Testis (tissue), 2 donors: ENCODE results near the gene MB21D2.

Experiments
- POLR2A ChIP-seq: fragments of 450-650 bp; IDR thresholded peaks from one replicate; pipeline ENCODE4 v1.6.1; 2017; ENCODE audit warnings: antibody characterized with exemption, mild to moderate bottlenecking, moderate library complexity
- TF ChIP-seq, protein P1 (sequence below), 3 experiments: fragments of 450-650 bp in 2 of 3; fragments of 200-600 bp in 1 of 3; sonication (generic) in 1 of 3; IDR thresholded peaks; one replicate each; pipeline ENCODE4 v1.5.1; 2016 to 2019; ENCODE audit warnings: antibody characterized with exemption in 3 of 3, mild to moderate bottlenecking in 2 of 3, moderate library complexity in 1 of 3

DNA sequence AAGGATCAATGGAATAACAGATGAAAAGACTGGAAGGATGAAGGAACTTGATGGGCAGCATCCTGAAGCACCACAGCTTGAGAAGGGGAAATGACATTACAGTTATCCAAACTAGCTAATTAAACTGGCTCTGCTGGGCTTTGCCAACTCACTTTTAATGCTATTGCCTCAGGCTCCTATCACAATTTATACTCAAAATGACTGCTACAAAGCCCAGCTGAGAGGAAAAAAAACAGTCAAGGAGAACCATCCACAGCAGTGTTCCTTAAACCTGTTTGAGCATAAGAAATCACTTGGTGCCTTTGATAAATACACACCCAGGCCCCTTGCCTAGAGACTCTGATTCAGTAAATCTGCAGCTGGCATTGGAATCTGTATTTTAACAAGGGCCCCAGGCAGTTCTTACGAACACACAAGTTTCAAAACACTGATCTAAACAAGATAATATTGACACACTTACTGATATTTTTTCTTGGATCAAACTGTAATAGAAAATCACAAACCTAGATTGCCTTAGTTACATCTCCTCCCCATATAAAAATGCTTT lies 85.8 kb downstream of the MB21D2 start:
- TF ChIP-seq POLR2A, result no peak
- TF ChIP-seq, protein P1, sequence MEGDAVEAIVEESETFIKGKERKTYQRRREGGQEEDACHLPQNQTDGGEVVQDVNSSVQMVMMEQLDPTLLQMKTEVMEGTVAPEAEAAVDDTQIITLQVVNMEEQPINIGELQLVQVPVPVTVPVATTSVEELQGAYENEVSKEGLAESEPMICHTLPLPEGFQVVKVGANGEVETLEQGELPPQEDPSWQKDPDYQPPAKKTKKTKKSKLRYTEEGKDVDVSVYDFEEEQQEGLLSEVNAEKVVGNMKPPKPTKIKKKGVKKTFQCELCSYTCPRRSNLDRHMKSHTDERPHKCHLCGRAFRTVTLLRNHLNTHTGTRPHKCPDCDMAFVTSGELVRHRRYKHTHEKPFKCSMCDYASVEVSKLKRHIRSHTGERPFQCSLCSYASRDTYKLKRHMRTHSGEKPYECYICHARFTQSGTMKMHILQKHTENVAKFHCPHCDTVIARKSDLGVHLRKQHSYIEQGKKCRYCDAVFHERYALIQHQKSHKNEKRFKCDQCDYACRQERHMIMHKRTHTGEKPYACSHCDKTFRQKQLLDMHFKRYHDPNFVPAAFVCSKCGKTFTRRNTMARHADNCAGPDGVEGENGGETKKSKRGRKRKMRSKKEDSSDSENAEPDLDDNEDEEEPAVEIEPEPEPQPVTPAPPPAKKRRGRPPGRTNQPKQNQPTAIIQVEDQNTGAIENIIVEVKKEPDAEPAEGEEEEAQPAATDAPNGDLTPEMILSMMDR (IDR thresholded peaks at IDR 0.05), result no peak
